HepG2 (cell line): Measurements from ENCODE around the gene NISCH. TPM values are rescaled to one million over a fixed set of nuclear protein-coding genes. Genes with fewer than 3 reads are reported as not detected.

Experiments used
- AKAP8 ChIP-seq: sonication (generic); formaldehyde crosslinking; IDR thresholded peaks from 2 replicates; pipeline ENCODE4 v1.5.1; 2020; ENCODE audit warnings: mild to moderate bottlenecking, missing genetic modification reagents
- HDAC1 ChIP-seq: sonication (generic); formaldehyde crosslinking; IDR thresholded peaks from 2 replicates; pipeline ENCODE4 v1.5.1; 2020; ENCODE audit warnings: mild to moderate bottlenecking, missing genetic modification reagents
- HIVEP1 ChIP-seq: sonication (generic); formaldehyde crosslinking; IDR thresholded peaks from 2 replicates; pipeline ENCODE4 v1.4.0; 2020; ENCODE audit warnings: mild to moderate bottlenecking, missing genetic modification reagents
- MBD4 ChIP-seq: IDR thresholded peaks from 2 replicates; pipeline ENCODE4 v1.6.1; 2012; ENCODE audit warnings: low read length, inconsistent platforms, borderline replicate concordance
- MEIS1 ChIP-seq: sonication (generic); formaldehyde crosslinking; IDR thresholded peaks from 2 replicates; pipeline ENCODE4 v1.9.0; 2021; ENCODE audit warnings: mild to moderate bottlenecking, missing genetic modification reagents, moderate library complexity, borderline replicate concordance
- RCOR2 ChIP-seq: IDR thresholded peaks from 2 replicates; pipeline ENCODE4 v1.6.1; 2016; ENCODE audit warnings: missing biosample characterization, missing genetic modification reagents
- ZBTB49 ChIP-seq: sonication (generic); formaldehyde crosslinking; IDR thresholded peaks from 2 replicates; pipeline ENCODE4 v1.4.0; 2020; ENCODE audit warnings: missing genetic modification reagents, borderline replicate concordance
- ZNF20 ChIP-seq: sonication (generic); formaldehyde crosslinking; IDR thresholded peaks from 2 replicates; pipeline ENCODE4 v1.4.0; 2020; ENCODE audit warnings: mild to moderate bottlenecking, moderate library complexity, missing genetic modification reagents
- ZNF296 ChIP-seq: sonication (generic); formaldehyde crosslinking; conservative IDR thresholded peaks from 2 replicates; pipeline ENCODE4 v1.5.0; 2020; ENCODE audit warnings: mild to moderate bottlenecking, missing genetic modification reagents
- ZNF350 ChIP-seq: sonication (generic); formaldehyde crosslinking; IDR thresholded peaks from 2 replicates; pipeline ENCODE4 v1.4.0; 2020; ENCODE audit warnings: mild to moderate bottlenecking, low read depth, missing genetic modification reagents, borderline replicate concordance
- ZNF563 ChIP-seq: sonication (generic); formaldehyde crosslinking; IDR thresholded peaks from 2 replicates; pipeline ENCODE4 v1.8.0; 2022; ENCODE audit warnings: mild to moderate bottlenecking, moderate library complexity, missing genetic modification reagents
- ZNF567 ChIP-seq: sonication (generic); formaldehyde crosslinking; IDR thresholded peaks from 2 replicates; pipeline ENCODE4 v1.8.1; 2023; ENCODE audit warnings: mild to moderate bottlenecking, missing genetic modification reagents, borderline replicate concordance
- polyA plus RNA-seq, 8 experiments: library from polyadenylated mRNA; depleted of rRNA in 3 of 8; stranded (reverse) in 7 of 8; unstranded in 1 of 8; fragments of >200 nt; fragmentation: Illumina TruSeq in 4 of 8; extraction: Trizol in 4 of 8; gene quantifications; 2 replicates each; pipeline versions ENCODE4 v1.2.1 to v1.2.3, GENCODE V29; 2011 to 2016; ENCODE audit warnings: low read depth in 4 of 8, missing spikeins in 1 of 8, mixed read lengths in 1 of 8; ENCODE audit not compliant: insufficient read depth in 1 of 8
- total RNA-seq, 5 experiments: library from RNA; depleted of rRNA; stranded (reverse); fragments of >200 nt; fragmentation: Illumina TruSeq; extraction: Trizol; gene quantifications; 2 replicates each; pipeline ENCODE4 v1.2.3, GENCODE V29; 2016; ENCODE audit warnings: low read depth in 1 of 5
- TF ChIP-seq, protein P1 (sequence below): IDR thresholded peaks from 2 replicates; pipeline ENCODE4 v1.6.1; 2016; ENCODE audit warnings: missing compliant biosample characterization, missing genetic modification reagents, borderline replicate concordance
- TF ChIP-seq, protein P2 (sequence below): sonication (generic); formaldehyde crosslinking; IDR thresholded peaks from 2 replicates; pipeline ENCODE4 v1.8.0; 2022; ENCODE audit warnings: mild to moderate bottlenecking, missing genetic modification reagents, moderate library complexity
- TF ChIP-seq, protein P3 (sequence below): sonication (generic); formaldehyde crosslinking; IDR thresholded peaks from 2 replicates; pipeline ENCODE4 v1.4.0; 2020; ENCODE audit warnings: missing genetic modification reagents, mild to moderate bottlenecking, borderline replicate concordance
- TF ChIP-seq, protein P4 (sequence below): sonication (generic); formaldehyde crosslinking; IDR thresholded peaks from 2 replicates; pipeline ENCODE4 v1.4.0; 2020; ENCODE audit warnings: missing genetic modification reagents

The NISCH gene
- total and polyA plus RNA-seq, 2 of the 13 experiments (the other 11 are each of a cell fraction or from before 2014, with no cell fraction given): 27.0 to 47.6 TPM

GRCh38 chr3:52444860-52445793 is 10.3 kb upstream of the NISCH start, which contains the start of gene SEMA3G (continued):
- no peak for TF ChIP-seq ZBTB49
- TF ChIP-seq, protein P1, sequence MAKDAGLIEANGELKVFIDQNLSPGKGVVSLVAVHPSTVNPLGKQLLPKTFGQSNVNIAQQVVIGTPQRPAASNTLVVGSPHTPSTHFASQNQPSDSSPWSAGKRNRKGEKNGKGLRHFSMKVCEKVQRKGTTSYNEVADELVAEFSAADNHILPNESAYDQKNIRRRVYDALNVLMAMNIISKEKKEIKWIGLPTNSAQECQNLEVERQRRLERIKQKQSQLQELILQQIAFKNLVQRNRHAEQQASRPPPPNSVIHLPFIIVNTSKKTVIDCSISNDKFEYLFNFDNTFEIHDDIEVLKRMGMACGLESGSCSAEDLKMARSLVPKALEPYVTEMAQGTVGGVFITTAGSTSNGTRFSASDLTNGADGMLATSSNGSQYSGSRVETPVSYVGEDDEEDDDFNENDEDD (CRISPR knock-in tag): peak; percentile 78; the same call in 1 of the 2 replicates
- TF ChIP-seq, protein P2, sequence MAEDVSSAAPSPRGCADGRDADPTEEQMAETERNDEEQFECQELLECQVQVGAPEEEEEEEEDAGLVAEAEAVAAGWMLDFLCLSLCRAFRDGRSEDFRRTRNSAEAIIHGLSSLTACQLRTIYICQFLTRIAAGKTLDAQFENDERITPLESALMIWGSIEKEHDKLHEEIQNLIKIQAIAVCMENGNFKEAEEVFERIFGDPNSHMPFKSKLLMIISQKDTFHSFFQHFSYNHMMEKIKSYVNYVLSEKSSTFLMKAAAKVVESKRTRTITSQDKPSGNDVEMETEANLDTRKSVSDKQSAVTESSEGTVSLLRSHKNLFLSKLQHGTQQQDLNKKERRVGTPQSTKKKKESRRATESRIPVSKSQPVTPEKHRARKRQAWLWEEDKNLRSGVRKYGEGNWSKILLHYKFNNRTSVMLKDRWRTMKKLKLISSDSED (CRISPR knock-in tag): no peak
- 0 out of 2 replicates have a peak, but pooled peaks have one; percentile 35 for TF ChIP-seq MEIS1 (CRISPR knock-in tag)
- TF ChIP-seq HIVEP1 (CRISPR knock-in tag): 0 out of 2 replicates have a peak, but pooled peaks have one; percentile 14
- no peak for TF ChIP-seq MBD4
- TF ChIP-seq RCOR2 (CRISPR knock-in tag): no peak
- TF ChIP-seq AKAP8 (CRISPR knock-in tag): no peak
- TF ChIP-seq ZNF20 (CRISPR knock-in tag): no peak
- 0 out of 2 replicates have a peak, but pooled peaks have one; percentile 35 for TF ChIP-seq ZNF563 (CRISPR knock-in tag)
- peak; percentile 52; the same call in 1 of the 2 replicates for TF ChIP-seq HDAC1 (CRISPR knock-in tag)
- TF ChIP-seq ZNF296 (CRISPR knock-in tag): no peak
- 0 out of 2 replicates have a peak, but pooled peaks have one; percentile 61 for TF ChIP-seq ZNF567
- TF ChIP-seq, protein P3, sequence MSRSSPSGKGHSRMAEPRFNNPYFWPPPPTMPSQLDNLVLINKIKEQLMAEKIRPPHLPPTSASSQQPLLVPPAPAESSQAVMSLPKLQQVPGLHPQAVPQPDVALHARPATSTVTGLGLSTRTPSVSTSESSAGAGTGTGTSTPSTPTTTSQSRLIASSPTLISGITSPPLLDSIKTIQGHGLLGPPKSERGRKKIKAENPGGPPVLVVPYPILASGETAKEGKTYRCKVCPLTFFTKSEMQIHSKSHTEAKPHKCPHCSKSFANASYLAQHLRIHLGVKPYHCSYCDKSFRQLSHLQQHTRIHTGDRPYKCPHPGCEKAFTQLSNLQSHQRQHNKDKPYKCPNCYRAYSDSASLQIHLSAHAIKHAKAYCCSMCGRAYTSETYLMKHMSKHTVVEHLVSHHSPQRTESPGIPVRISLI (CRISPR knock-in tag): no peak
- TF ChIP-seq ZNF350 (CRISPR knock-in tag): peak; percentile 70; the same call in 1 of the 2 replicates
- TF ChIP-seq, protein P4, sequence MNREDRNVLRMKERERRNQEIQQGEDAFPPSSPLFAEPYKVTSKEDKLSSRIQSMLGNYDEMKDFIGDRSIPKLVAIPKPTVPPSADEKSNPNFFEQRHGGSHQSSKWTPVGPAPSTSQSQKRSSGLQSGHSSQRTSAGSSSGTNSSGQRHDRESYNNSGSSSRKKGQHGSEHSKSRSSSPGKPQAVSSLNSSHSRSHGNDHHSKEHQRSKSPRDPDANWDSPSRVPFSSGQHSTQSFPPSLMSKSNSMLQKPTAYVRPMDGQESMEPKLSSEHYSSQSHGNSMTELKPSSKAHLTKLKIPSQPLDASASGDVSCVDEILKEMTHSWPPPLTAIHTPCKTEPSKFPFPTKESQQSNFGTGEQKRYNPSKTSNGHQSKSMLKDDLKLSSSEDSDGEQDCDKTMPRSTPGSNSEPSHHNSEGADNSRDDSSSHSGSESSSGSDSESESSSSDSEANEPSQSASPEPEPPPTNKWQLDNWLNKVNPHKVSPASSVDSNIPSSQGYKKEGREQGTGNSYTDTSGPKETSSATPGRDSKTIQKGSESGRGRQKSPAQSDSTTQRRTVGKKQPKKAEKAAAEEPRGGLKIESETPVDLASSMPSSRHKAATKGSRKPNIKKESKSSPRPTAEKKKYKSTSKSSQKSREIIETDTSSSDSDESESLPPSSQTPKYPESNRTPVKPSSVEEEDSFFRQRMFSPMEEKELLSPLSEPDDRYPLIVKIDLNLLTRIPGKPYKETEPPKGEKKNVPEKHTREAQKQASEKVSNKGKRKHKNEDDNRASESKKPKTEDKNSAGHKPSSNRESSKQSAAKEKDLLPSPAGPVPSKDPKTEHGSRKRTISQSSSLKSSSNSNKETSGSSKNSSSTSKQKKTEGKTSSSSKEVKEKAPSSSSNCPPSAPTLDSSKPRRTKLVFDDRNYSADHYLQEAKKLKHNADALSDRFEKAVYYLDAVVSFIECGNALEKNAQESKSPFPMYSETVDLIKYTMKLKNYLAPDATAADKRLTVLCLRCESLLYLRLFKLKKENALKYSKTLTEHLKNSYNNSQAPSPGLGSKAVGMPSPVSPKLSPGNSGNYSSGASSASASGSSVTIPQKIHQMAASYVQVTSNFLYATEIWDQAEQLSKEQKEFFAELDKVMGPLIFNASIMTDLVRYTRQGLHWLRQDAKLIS (CRISPR knock-in tag): no peak
